KMS-11 (cell line): ENCODE data around the gene FLCN.

Experiments used
- H2AFZ ChIP-seq: fragments of 200-600 bp; sonication (generic); 2 replicates; pipeline ENCODE4 v1.6.1; 2016; ENCODE audit warnings: antibody characterized with exemption, mixed run types, low read depth
- H3K27ac ChIP-seq: fragments of 200-600 bp; sonication (generic); 2 replicates; pipeline ENCODE4 v1.6.1; 2016; ENCODE audit warnings: mild to moderate bottlenecking, mixed run types
- H3K27me3 ChIP-seq: fragments of 200-600 bp; sonication (generic); 2 replicates; pipeline ENCODE4 v1.6.1; 2017; ENCODE audit warnings: mild to moderate bottlenecking, low read depth, mixed run types, moderate library complexity; ENCODE audit not compliant: insufficient read depth
- H3K36me3 ChIP-seq: fragments of 200-600 bp; sonication (generic); 2 replicates; pipeline ENCODE4 v1.6.1; 2017; ENCODE audit warnings: mild to moderate bottlenecking, mixed run types; ENCODE audit not compliant: insufficient read depth
- H3K4me1 ChIP-seq: fragments of 200-600 bp; sonication (generic); 2 replicates; pipeline ENCODE4 v1.6.1; 2016; ENCODE audit warnings: mild to moderate bottlenecking, low read depth, mixed run types; ENCODE audit not compliant: poor library complexity, severe bottlenecking
- H3K4me2 ChIP-seq: fragments of 200-600 bp; sonication (generic); 2 replicates; pipeline ENCODE4 v1.7.0; 2016; ENCODE audit warnings: mild to moderate bottlenecking, mixed run types
- H3K4me3 ChIP-seq: fragments of 200-600 bp; sonication (generic); IDR thresholded peaks from 2 replicates; pipeline ENCODE4 v1.6.1; 2017; ENCODE audit warnings: low read depth, low read length, mixed read lengths; ENCODE audit not compliant: insufficient read depth
- H3K79me2 ChIP-seq: fragments of 200-600 bp; sonication (generic); 2 replicates; pipeline ENCODE4 v1.6.1; 2016; ENCODE audit warnings: low read depth, mixed run types; ENCODE audit not compliant: insufficient read depth
- H3K9ac ChIP-seq: fragments of 200-600 bp; sonication (generic); 2 replicates; pipeline ENCODE4 v1.6.1; 2016; ENCODE audit warnings: mild to moderate bottlenecking, mixed run types
- H4K20me1 ChIP-seq: fragments of 200-600 bp; sonication (generic); 2 replicates; pipeline ENCODE4 v1.6.1; 2016; ENCODE audit warnings: mild to moderate bottlenecking, mixed run types; ENCODE audit not compliant: insufficient read depth
- CTCF ChIP-seq: fragments of 200-600 bp; sonication (generic); conservative IDR thresholded peaks from 2 replicates; pipeline ENCODE4 v1.6.1; 2017; ENCODE audit warnings: low read depth, mild to moderate bottlenecking, antibody characterized with exemption, low read length, moderate library complexity, mixed read lengths

Gene FLCN

GRCh38 chr17:17216776-17217175 lies 20.2 kb downstream of the FLCN start:
- Histone ChIP-seq H3K4me2 (no peak overlapping the region), H3K36me3 (no peaks in the 10 kb centered on the region), H3K79me2 (no peaks in the 10 kb centered on the region), H3K4me3 (no peak overlapping the region), H3K4me1 (no peaks in the 10 kb centered on the region), H3K27me3 (no peaks in the 10 kb centered on the region), H4K20me1 (no peaks in the 10 kb centered on the region), H2AFZ (no peak overlapping the region), H3K27ac (no peak overlapping the region), H3K9ac (no peak overlapping the region)
- no peak for TF ChIP-seq CTCF

- H3K36me3 ChIP-seq = no peaks in the 10 kb centered on the region
- H3K9ac ChIP-seq = no peak overlapping the region
- H3K27ac ChIP-seq = no peak overlapping the region
- H3K4me2 ChIP-seq = no peak overlapping the region
- H3K27me3 ChIP-seq = no peaks in the 10 kb centered on the region
- H3K4me1 ChIP-seq = no peaks in the 10 kb centered on the region
- H3K4me3 ChIP-seq = no peak overlapping the region
- H4K20me1 ChIP-seq = no peaks in the 10 kb centered on the region
- H3K79me2 ChIP-seq = no peaks in the 10 kb centered on the region
- H2AFZ ChIP-seq = no peak overlapping the region
- no peak for TF ChIP-seq CTCF
Measured at GRCh38 chr17:17216236-17216635, 20.7 kb downstream of the FLCN start.

- H3K27me3 ChIP-seq = no peaks in the 10 kb centered on the region
- H3K4me3 ChIP-seq = no peak overlapping the region
- H3K4me2 ChIP-seq = no peak overlapping the region
- H3K4me1 ChIP-seq = no peaks in the 10 kb centered on the region
- no peaks in the 10 kb centered on the region for H3K36me3 ChIP-seq
- no peak for TF ChIP-seq CTCF
- no peaks in the 10 kb centered on the region for H3K79me2 ChIP-seq
- no peak overlapping the region for H2AFZ ChIP-seq
- no peaks in the 10 kb centered on the region for H4K20me1 ChIP-seq
- H3K9ac ChIP-seq = no peak overlapping the region
- no peak overlapping the region for H3K27ac ChIP-seq
Measured at GRCh38 chr17:17215575-17215974, 21.4 kb downstream of the FLCN start.

GRCh38 chr17:17214646-17215436 lies 22.1 kb downstream of the FLCN start:
- H3K79me2 ChIP-seq = no peaks in the 10 kb centered on the region
- no peak overlapping the region for H3K4me3 ChIP-seq
- H3K36me3 ChIP-seq = no peaks in the 10 kb centered on the region
- no peaks in the 10 kb centered on the region for H4K20me1 ChIP-seq
- H3K4me2 ChIP-seq = no peak overlapping the region
- H3K27me3 ChIP-seq = no peaks in the 10 kb centered on the region
- no peak overlapping the region for H2AFZ ChIP-seq
- no peaks in the 10 kb centered on the region for H3K4me1 ChIP-seq
- H3K9ac ChIP-seq = no peak overlapping the region
- TF ChIP-seq CTCF = no peak
- H3K27ac ChIP-seq = no peak overlapping the region
